ENCODE data around the gene BRD7. TPM values are rescaled to one million over a fixed set of nuclear protein-coding genes. Genes with fewer than 3 reads are reported as not detected.
A peak's percentile ranks its signal among the peaks of the same experiment; 100 is the strongest.

BRD7 gene
- total RNA-seq, 4 donors from 2014 or later: 53.1 to 62.0 (median 56.2) TPM

DNA sequence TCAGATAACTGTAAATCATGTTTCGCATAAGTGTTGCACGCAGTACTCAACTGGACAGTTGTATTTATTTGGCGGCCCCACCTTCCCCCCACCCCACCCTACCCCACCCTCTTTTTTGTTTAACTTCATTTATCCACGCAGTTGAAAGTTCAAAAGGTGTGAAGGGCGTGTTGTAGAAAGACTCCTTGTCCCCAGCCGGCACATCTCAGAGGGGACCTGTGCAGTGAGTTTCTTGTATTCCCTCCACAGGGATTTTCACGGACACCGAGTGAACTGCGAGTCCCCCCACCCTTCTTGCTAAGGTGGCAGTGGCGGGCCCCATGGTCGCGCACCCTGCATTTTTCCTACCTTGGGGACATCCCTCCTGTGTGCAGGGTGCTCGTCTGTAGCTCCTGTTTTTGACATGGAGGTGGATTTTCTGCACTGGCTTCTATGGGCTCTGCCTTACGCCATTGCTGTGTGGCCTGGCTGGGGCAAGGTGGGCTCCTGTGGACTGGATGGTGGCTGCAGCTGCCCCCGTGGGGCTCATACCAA is 66.2 kb downstream of the BRD7 start:
- no peaks in the 10 kb centered on the region for H3K9me3 ChIP-seq
- WGBS: 92% methylated on average over 15 of the region's 15 CpGs
- no peak overlapping the region for H3K27ac ChIP-seq
- DNase-seq (ENCODE audit: low spot score in 2 of 2): peak; percentile 46 to 78
- TF ChIP-seq, protein P1, sequence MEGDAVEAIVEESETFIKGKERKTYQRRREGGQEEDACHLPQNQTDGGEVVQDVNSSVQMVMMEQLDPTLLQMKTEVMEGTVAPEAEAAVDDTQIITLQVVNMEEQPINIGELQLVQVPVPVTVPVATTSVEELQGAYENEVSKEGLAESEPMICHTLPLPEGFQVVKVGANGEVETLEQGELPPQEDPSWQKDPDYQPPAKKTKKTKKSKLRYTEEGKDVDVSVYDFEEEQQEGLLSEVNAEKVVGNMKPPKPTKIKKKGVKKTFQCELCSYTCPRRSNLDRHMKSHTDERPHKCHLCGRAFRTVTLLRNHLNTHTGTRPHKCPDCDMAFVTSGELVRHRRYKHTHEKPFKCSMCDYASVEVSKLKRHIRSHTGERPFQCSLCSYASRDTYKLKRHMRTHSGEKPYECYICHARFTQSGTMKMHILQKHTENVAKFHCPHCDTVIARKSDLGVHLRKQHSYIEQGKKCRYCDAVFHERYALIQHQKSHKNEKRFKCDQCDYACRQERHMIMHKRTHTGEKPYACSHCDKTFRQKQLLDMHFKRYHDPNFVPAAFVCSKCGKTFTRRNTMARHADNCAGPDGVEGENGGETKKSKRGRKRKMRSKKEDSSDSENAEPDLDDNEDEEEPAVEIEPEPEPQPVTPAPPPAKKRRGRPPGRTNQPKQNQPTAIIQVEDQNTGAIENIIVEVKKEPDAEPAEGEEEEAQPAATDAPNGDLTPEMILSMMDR (IDR thresholded peaks at IDR 0.05): no peak
- TF ChIP-seq POLR2A (IDR thresholded peaks at IDR 0.05): no peak
- no peak for TF ChIP-seq EP300 (IDR thresholded peaks at IDR 0.05)
- no peak for TF ChIP-seq POLR2AphosphoS5 (IDR thresholded peaks at IDR 0.05)
- peaks cover 21% of the 10 kb centered on the region for H3K36me3 ChIP-seq
- no peaks in the 10 kb centered on the region for H3K4me1 ChIP-seq
- H3K27me3 ChIP-seq: no peaks in the 10 kb centered on the region
- no peak overlapping the region for H3K4me3 ChIP-seq

DNA sequence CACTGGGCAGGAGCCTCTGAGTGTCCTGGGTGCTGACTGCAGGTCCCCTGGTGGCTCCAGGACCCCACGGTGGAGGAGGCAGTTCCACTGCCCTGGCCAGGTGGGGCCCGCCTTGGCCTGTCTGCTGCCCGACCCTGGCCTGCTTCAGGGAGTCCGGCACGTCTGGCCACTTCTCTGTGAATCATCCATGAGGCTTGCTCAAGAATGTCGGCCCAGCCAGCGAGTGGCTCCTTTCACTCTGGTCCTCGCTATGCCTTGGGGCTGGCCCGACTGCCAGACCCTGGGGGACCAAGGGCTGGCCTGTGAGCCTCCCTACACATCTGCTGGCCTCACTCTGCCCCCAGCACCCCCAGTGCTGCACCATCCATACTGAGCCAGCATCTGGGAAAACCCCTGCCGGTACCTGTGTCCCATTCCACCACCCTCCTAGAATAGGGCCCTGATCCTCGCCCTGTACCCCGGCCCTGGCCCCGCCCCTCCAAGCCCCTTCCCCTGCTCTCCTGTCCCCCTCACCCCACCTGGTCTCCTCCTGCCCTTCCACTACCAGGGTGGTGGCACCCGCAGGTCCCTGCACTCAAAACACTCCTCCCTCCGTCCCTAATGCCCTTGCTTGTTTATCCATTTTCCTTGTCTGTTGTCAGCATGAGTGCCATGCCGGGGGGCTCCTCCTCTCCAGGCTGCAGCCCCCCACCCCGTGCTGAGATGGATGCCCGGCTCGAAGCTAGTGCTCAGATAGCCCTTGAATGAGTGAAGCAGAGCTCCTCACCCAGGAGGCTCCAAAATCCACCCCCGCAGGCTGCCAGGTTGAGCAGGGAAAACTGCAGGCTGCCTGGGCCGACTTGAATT is 66.9 kb downstream of the BRD7 start:
- Histone ChIP-seq H3K4me1 (no peaks in the 10 kb centered on the region), H3K4me3 (no peak overlapping the region), H3K27ac (peak overlapping the region; percentile 26), H3K27me3 (no peaks in the 10 kb centered on the region), H3K9me3 (no peaks in the 10 kb centered on the region), H3K36me3 (peaks cover 21% of the 10 kb centered on the region)
- peak; percentile 71 to 82 for DNase-seq (ENCODE audit: low spot score in 2 of 2)
- no peak for TF ChIP-seq POLR2AphosphoS5 (IDR thresholded peaks at IDR 0.05)
- TF ChIP-seq POLR2A (IDR thresholded peaks at IDR 0.05): no peak
- TF ChIP-seq, protein P1 (IDR thresholded peaks at IDR 0.05): no peak
- TF ChIP-seq EP300 (IDR thresholded peaks at IDR 0.05): no peak
- 75% methylated on average over 17 of the region's 21 CpGs for WGBS

DNA sequence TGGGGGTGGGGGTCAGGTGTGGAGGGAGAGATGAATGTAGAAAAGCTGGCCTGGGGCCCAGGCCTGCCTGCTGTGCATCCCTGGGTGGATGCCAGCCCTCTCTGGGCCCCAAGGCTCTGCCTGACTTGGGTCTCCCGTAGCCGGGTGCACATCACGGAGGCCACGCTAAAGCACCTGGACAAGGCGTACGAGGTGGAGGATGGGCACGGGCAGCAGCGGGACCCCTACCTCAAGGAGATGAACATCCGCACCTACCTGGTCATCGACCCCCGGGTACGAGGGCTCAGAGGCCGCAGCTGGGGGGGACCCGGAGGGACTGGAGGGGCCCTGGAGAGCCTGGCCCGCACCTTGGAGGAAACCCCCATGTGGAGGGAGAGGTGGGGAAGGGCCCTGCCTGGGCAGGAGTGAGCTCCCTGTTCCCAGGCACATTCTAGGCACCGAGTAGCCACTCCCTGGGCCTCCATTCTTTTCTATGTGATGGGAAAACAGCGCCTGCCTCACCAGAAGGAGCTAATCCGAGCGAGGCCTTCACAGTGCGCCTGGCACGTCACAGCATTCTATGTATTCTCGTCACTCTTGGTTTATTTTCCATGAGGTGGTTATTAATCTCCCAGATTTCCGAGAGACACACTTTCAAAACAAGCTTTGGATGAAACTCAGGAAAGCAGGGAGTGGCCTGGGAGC is 67.7 kb downstream of the BRD7 start:
- Histone ChIP-seq H3K27me3 (no peaks in the 10 kb centered on the region), H3K4me3 (no peak overlapping the region), H3K4me1 (no peaks in the 10 kb centered on the region), H3K36me3 (peaks cover 21% of the 10 kb centered on the region), H3K9me3 (no peaks in the 10 kb centered on the region), H3K27ac (peak overlapping the region; percentile 26)
- TF ChIP-seq POLR2A (IDR thresholded peaks at IDR 0.05) (no peak), POLR2AphosphoS5 (IDR thresholded peaks at IDR 0.05) (no peak), EP300 (IDR thresholded peaks at IDR 0.05) (no peak)
- TF ChIP-seq, protein P1 (IDR thresholded peaks at IDR 0.05): no peak
- WGBS: 90% methylated on average over 15 of the region's 23 CpGs
- DNase-seq (ENCODE audit: low spot score in 2 of 2): peak; percentile 67 to 79

DNA sequence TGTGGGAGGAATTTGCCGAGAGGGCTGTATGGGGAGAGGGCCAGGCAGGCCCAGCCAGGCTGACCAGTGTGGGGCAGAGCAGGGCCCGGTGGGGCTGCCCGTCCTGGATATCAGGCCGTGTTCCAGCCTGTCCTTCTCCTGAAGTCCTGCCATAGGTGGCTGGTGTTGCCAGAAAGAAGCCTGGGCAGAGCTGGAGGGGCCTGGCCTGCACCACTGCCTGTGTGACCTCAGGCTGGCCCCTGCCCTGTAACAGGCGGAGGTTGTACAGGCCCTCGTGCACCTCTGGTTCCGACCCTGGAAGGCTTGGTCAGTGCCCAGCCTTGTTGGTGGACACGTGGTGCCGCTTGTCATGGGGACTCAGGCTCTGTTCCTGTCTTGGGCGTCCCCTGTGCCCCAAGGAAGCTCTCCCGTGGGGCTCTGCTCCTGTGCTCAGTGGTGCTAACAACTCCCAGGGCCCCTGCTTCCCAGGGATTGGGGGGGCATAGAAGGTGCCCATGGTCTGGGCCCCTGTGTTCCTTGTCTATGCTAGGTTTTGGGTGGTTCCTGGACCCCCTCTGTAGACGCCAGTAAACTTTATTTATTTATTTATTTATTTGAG is 69.2 kb downstream of the BRD7 start:
- Histone ChIP-seq H3K36me3 (peaks cover 21% of the 10 kb centered on the region), H3K27ac (no peak overlapping the region), H3K4me1 (no peaks in the 10 kb centered on the region), H3K9me3 (no peaks in the 10 kb centered on the region), H3K27me3 (no peaks in the 10 kb centered on the region), H3K4me3 (no peak overlapping the region)
- TF ChIP-seq EP300 (IDR thresholded peaks at IDR 0.05): no peak
- TF ChIP-seq, protein P1 (IDR thresholded peaks at IDR 0.05): no peak
- no peak for TF ChIP-seq POLR2AphosphoS5 (IDR thresholded peaks at IDR 0.05)
- TF ChIP-seq POLR2A (IDR thresholded peaks at IDR 0.05): no peak
- DNase-seq (ENCODE audit: low spot score in 2 of 2): peak; percentile 44 to 49
- WGBS: 63% methylated on average over 2 of the region's 12 CpGs
